BJ (cell line): Measurements from ENCODE around the gene IGLON5. TPM values are rescaled to one million over a fixed set of nuclear protein-coding genes. Genes with fewer than 3 reads are reported as not detected.

ENCODE experiments used
- CTCF ChIA-PET: fragments of 350-600 bp; formaldehyde crosslinking; extraction: SDS; loops from one replicate; lab custom pipeline; 2021; ENCODE audit warnings: antibody characterized with exemption, inconsistent platforms; lab: Yijun Ruan, JAX
- POLR2A ChIA-PET: fragments of 300-600 bp; sonication (Branson Sonifier 250); formaldehyde crosslinking; extraction: SDS; loops from one replicate; lab custom pipeline; 2021; ENCODE audit warnings: antibody characterized with exemption; lab: Charles Lee
- DNase-seq: peaks from one replicate; pipeline ENCODE4 v3.0.0-alpha.2; 2011; ENCODE audit warnings: low read depth
- H3K27me3 ChIP-seq: 2 replicates; pipeline ENCODE4 v1.6.0; 2011; ENCODE audit warnings: low read length; ENCODE audit not compliant: control insufficient read depth, insufficient read depth
- H3K36me3 ChIP-seq: 2 replicates; pipeline ENCODE4 v1.5.1; 2011; ENCODE audit warnings: low read length; ENCODE audit not compliant: control insufficient read depth, insufficient read depth
- H3K4me3 ChIP-seq: 2 replicates; pipeline ENCODE4 v1.5.1; 2011; ENCODE audit warnings: low read depth, mild to moderate bottlenecking, control low read depth, low read length
- CTCF ChIP-seq: IDR thresholded peaks from 2 replicates; pipeline ENCODE4 v1.5.1; 2011; ENCODE audit warnings: low read depth, mild to moderate bottlenecking, control low read depth, inconsistent platforms, low read length, moderate library complexity; ENCODE audit not compliant: insufficient read depth
- polyA plus RNA-seq: library from polyadenylated mRNA; depleted of rRNA; stranded (reverse); fragments of >200 nt; gene quantifications from 2 replicates; pipeline ENCODE4 v1.2.3, GENCODE V29; 2011

The IGLON5 gene
- polyA plus RNA-seq, 1 experiment: not detected

GRCh38 chr19:51326216-51327065, 15.0 kb downstream of the IGLON5 start:
- H3K36me3 ChIP-seq: no peaks in the 10 kb centered on the region
- ChIA-PET CTCF (interaction anchor here (1.2 kb wide), 1 partner anchor 12 kb away, joined by 3 read pairs; no protein-coding TSS in a partner anchor), POLR2A (no interaction called here)
- H3K4me3 ChIP-seq: no peak overlapping the region
- H3K27me3 ChIP-seq: no peaks in the 10 kb centered on the region
- TF ChIP-seq CTCF: no peak
- DNase-seq: no peak

- CTCF ChIA-PET: no interaction called here
- POLR2A ChIA-PET: no interaction called here
Observed at GRCh38 chr19:51327066-51328001, 15.9 kb downstream of the IGLON5 start.

GRCh38 chr19:51329411-51329810, 18.0 kb downstream of the IGLON5 start:
- no peak for DNase-seq
- TF ChIP-seq CTCF: no peak
- ChIA-PET POLR2A (no interaction called here), CTCF (no interaction called here)
- Histone ChIP-seq H3K27me3 (no peaks in the 10 kb centered on the region), H3K36me3 (no peaks in the 10 kb centered on the region), H3K4me3 (no peak overlapping the region)

More at GRCh38 chr19:51327066-51328001, 15.9 kb downstream of the IGLON5 start:
- DNase-seq: no peak
- no peaks in the 10 kb centered on the region for H3K36me3 ChIP-seq
- H3K27me3 ChIP-seq: no peaks in the 10 kb centered on the region
- TF ChIP-seq CTCF: no peak
- H3K4me3 ChIP-seq: no peak overlapping the region

GRCh38 chr19:51330366-51330765, 18.9 kb downstream of the IGLON5 start:
- POLR2A ChIA-PET: no interaction called here
- no peak for TF ChIP-seq CTCF
- Histone ChIP-seq H3K36me3 (no peaks in the 10 kb centered on the region), H3K27me3 (no peaks in the 10 kb centered on the region), H3K4me3 (no peak overlapping the region)
- CTCF ChIA-PET: no interaction called here
- DNase-seq: no peak

- Histone ChIP-seq H3K27me3 (no peaks in the 10 kb centered on the region), H3K36me3 (no peaks in the 10 kb centered on the region), H3K4me3 (no peak overlapping the region)
- POLR2A ChIA-PET: no interaction called here
- no peak for TF ChIP-seq CTCF
- DNase-seq: no peak
- CTCF ChIA-PET: no interaction called here
Observed at GRCh38 chr19:51331193-51331592, 19.7 kb downstream of the IGLON5 start.
